GM23338 (cell line): ENCODE results near the gene ASMT. TPM values are rescaled to one million over a fixed set of nuclear protein-coding genes. Genes with fewer than 3 reads are reported as not detected.
A peak's percentile ranks its signal among the peaks of the same experiment; 100 is the strongest.

ENCODE experiments used
- ATAC-seq: fragments of 200-7000 bp; cut with Tn5 transposase; 3 replicates; pipeline ENCODE4 v1.9.1; 2020
- DNase-seq: peaks from one replicate; pipeline ENCODE4 v3.0.0-alpha.2; 2015; ENCODE audit warnings: low spot score
- H2AFZ ChIP-seq: fragments of 200-600 bp; sonication (generic); 2 replicates; pipeline ENCODE4 v1.8.0; 2016; ENCODE audit warnings: antibody characterized with exemption, mild to moderate bottlenecking, moderate library complexity
- H3F3A ChIP-seq: fragments of 200-600 bp; sonication (generic); replicated peaks from 2 replicates; pipeline ENCODE4 v1.8.0; 2017; ENCODE audit warnings: antibody characterized with exemption, mixed run types, low read depth
- H3K27ac ChIP-seq: fragments of 200-600 bp; sonication (generic); 2 replicates; pipeline ENCODE4 v1.6.1; 2016; ENCODE audit warnings: low read depth
- H3K27me3 ChIP-seq: fragments of 200-600 bp; sonication (generic); 2 replicates; pipeline ENCODE4 v1.8.0; 2016; ENCODE audit warnings: mild to moderate bottlenecking, mixed run types, moderate library complexity; ENCODE audit not compliant: insufficient read depth
- H3K36me3 ChIP-seq: fragments of 200-600 bp; sonication (generic); 2 replicates; pipeline ENCODE4 v1.8.0; 2016; ENCODE audit warnings: mild to moderate bottlenecking; ENCODE audit not compliant: insufficient read depth
- H3K4me1 ChIP-seq: fragments of 200-600 bp; sonication (generic); 2 replicates; pipeline ENCODE4 v1.8.0; 2016; ENCODE audit warnings: mild to moderate bottlenecking, moderate library complexity; ENCODE audit not compliant: insufficient read depth
- H3K4me2 ChIP-seq: fragments of 200-600 bp; sonication (generic); 2 replicates; pipeline ENCODE4 v1.7.1; 2017; ENCODE audit warnings: mixed run types
- H3K4me3 ChIP-seq: fragments of 200-600 bp; sonication (generic); 2 replicates; pipeline ENCODE4 v1.6.1; 2016; ENCODE audit warnings: mixed run types
- H3K79me2 ChIP-seq: fragments of 200-600 bp; sonication (generic); replicated peaks from 2 replicates; pipeline ENCODE4 v1.8.0; 2017; ENCODE audit warnings: mild to moderate bottlenecking; ENCODE audit not compliant: insufficient read depth
- H3K9me2 ChIP-seq: fragments of 200-600 bp; sonication (generic); 2 replicates; pipeline ENCODE4 v1.8.0; 2017; ENCODE audit not compliant: insufficient read depth
- H4K20me1 ChIP-seq: fragments of 200-600 bp; sonication (generic); replicated peaks from 2 replicates; pipeline ENCODE4 v1.8.0; 2017; ENCODE audit warnings: mild to moderate bottlenecking; ENCODE audit not compliant: insufficient read depth
- H3K27ac Mint-ChIP-seq: 2 replicates; pipeline ENCODE4 v1.8.0; 2020; ENCODE audit warnings: inconsistent platforms, mild to moderate bottlenecking, moderate library complexity, mixed read lengths
- H3K27me3 Mint-ChIP-seq: 3 replicates; pipeline ENCODE4 v1.8.0; 2022; ENCODE audit warnings: low read depth, mild to moderate bottlenecking, moderate library complexity, mixed read lengths, inconsistent platforms; ENCODE audit not compliant: insufficient read depth, poor library complexity
- H3K36me3 Mint-ChIP-seq: 3 replicates; pipeline ENCODE4 v1.8.0; 2021; ENCODE audit warnings: low read depth, mild to moderate bottlenecking, inconsistent platforms, moderate library complexity, mixed read lengths
- H3K4me1 Mint-ChIP-seq: 3 replicates; pipeline ENCODE4 v1.8.0; 2020; ENCODE audit warnings: mild to moderate bottlenecking, inconsistent platforms, mixed read lengths
- H3K4me3 Mint-ChIP-seq: 3 replicates; pipeline ENCODE4 v1.8.0; 2021; ENCODE audit warnings: moderate library complexity, mild to moderate bottlenecking, inconsistent platforms, mixed read lengths
- H3K9me3 Mint-ChIP-seq: 3 replicates; pipeline ENCODE4 v1.8.0; 2020; ENCODE audit warnings: moderate library complexity, mild to moderate bottlenecking, inconsistent platforms, mixed read lengths
- CREB1 ChIP-seq: fragments of 250-450 bp; sonication (Bioruptor Pico); IDR thresholded peaks from 2 replicates; pipeline ENCODE4 v1.5.0; 2020; ENCODE audit warnings: low read depth, mild to moderate bottlenecking, moderate library complexity
- CTCF ChIP-seq, 2 experiments: fragments of 200-600 bp in 1 of 2; sonication (generic) in 1 of 2; conservative IDR thresholded peaks; 2 replicates each; pipeline versions ENCODE4 v1.5.1 to v1.6.1; 2016 to 2017; ENCODE audit warnings: antibody characterized with exemption in 2 of 2, low read depth in 2 of 2, mild to moderate bottlenecking in 2 of 2, moderate library complexity in 1 of 2
- EZH2 ChIP-seq: fragments of 200-600 bp; sonication (generic); IDR thresholded peaks from one replicate; pipeline ENCODE4 v1.8.0; 2017; ENCODE audit warnings: antibody characterized with exemption, mild to moderate bottlenecking, low read depth; ENCODE audit not compliant: unreplicated experiment
- JUNB ChIP-seq: IDR thresholded peaks from one replicate; pipeline ENCODE4 v1.6.1; 2016; ENCODE audit warnings: antibody characterized with exemption; ENCODE audit not compliant: unreplicated experiment
- POLR2AphosphoS5 ChIP-seq: IDR thresholded peaks from 2 replicates; pipeline ENCODE4 v1.6.1; 2016; ENCODE audit warnings: antibody characterized with exemption, low read depth
- ZNF114 ChIP-seq: fragments of 250-450 bp; sonication (Bioruptor Pico); IDR thresholded peaks from 2 replicates; pipeline ENCODE4 v1.5.0; 2020; ENCODE audit warnings: mild to moderate bottlenecking, moderate library complexity
- polyA plus RNA-seq: library from polyadenylated mRNA; unstranded; fragments of >200 nt; fragmentation: Nextera tagmentation; extraction: Ambion mirVana; gene quantifications from 2 replicates; pipeline ENCODE4 v1.2.1, GENCODE V29; 2016
- total RNA-seq: library from RNA; depleted of rRNA; stranded (reverse); fragments of >200 nt; shearing (Covaris generic); gene quantifications from 2 replicates; pipeline ENCODE4 v1.2.3, GENCODE V29; 2014

The ASMT gene
- total and polyA plus RNA-seq, 2 experiments from 2014 or later: 0.53 to 2.4 TPM

- Histone ChIP-seq H3K4me2 (peak overlapping the region; percentile 92), H3K36me3 (no peaks in the 10 kb centered on the region; the same call in 1 of the 2 replicates), H3F3A (peaks cover 9% of the 10 kb centered on the region), H2AFZ (no peak overlapping the region), H3K9me2 (no peaks in the 10 kb centered on the region), H3K79me2 (peaks cover 52% of the 10 kb centered on the region), H4K20me1 (no peaks in the 10 kb centered on the region; the same call in 1 of the 2 replicates), H3K4me3 (peak overlapping the region; percentile 81), H3K27me3 (no peaks in the 10 kb centered on the region), H3K4me1 (peaks cover 7% of the 10 kb centered on the region; the same call in 1 of the 2 replicates), H3K27ac (0 out of 2 replicates have a peak overlapping the region, but pooled peaks have one; percentile 50)
- peak; percentile 52 for DNase-seq
- Mint-ChIP-seq H3K27ac (no peak overlapping the region), H3K4me3 (peak overlapping the region; percentile 84), H3K9me3 (peaks cover 53% of the 10 kb centered on the region), H3K27me3 (peaks cover 16% of the 10 kb centered on the region), H3K36me3 (peaks cover 40% of the 10 kb centered on the region), H3K4me1 (peaks cover 3% of the 10 kb centered on the region; the same call in 1 of the 3 replicates)
- ATAC-seq: peak; percentile 31
- no peak for TF ChIP-seq CTCF (conservative IDR thresholded peaks at IDR 0.05; ENCODE audit: low read depth in 2 of 2)
- no peak for TF ChIP-seq POLR2AphosphoS5
- no peak for TF ChIP-seq EZH2
- no peak for TF ChIP-seq JUNB
- TF ChIP-seq ZNF114 (CRISPR knock-in tag): no peak
These were observed 22.3 kb upstream of the ASMT start for GRCh38 chrX:1592470-1593142.

GRCh38 chrX:1593286-1594271 lies 21.3 kb upstream of the ASMT start:
- peaks cover 57% of the 10 kb centered on the region for H3K9me3 Mint-ChIP-seq
- peaks cover 43% of the 10 kb centered on the region for H3K36me3 Mint-ChIP-seq
- Histone ChIP-seq H3K27ac (no peak overlapping the region), H3K79me2 (peaks cover 52% of the 10 kb centered on the region), H2AFZ (no peak overlapping the region), H3K4me3 (peak overlapping the region; percentile 81), H3K4me2 (peak overlapping the region; percentile 92), H3K9me2 (no peaks in the 10 kb centered on the region), H3K36me3 (no peaks in the 10 kb centered on the region; the same call in 1 of the 2 replicates), H3K4me1 (peaks cover 7% of the 10 kb centered on the region; the same call in 1 of the 2 replicates), H4K20me1 (no peaks in the 10 kb centered on the region; the same call in 1 of the 2 replicates), H3F3A (peaks cover 9% of the 10 kb centered on the region), H3K27me3 (no peaks in the 10 kb centered on the region)
- no peak for DNase-seq
- no peak for TF ChIP-seq CTCF (conservative IDR thresholded peaks at IDR 0.05; ENCODE audit: low read depth in 2 of 2)
- TF ChIP-seq CREB1 (CRISPR knock-in tag): no peak
- no peak for TF ChIP-seq EZH2
- peaks cover 16% of the 10 kb centered on the region for H3K27me3 Mint-ChIP-seq
- H3K4me1 Mint-ChIP-seq: peaks cover 3% of the 10 kb centered on the region; the same call in 1 of the 3 replicates
- peak overlapping the region; percentile 84 for H3K4me3 Mint-ChIP-seq
- no peak overlapping the region for H3K27ac Mint-ChIP-seq
- no peak for ATAC-seq
